Ascending aorta (tissue), 2 donors: ENCODE measurements around the gene JAZF1. TPM values are rescaled to one million over a fixed set of nuclear protein-coding genes. Genes with fewer than 3 reads are reported as not detected.

Source experiments
- DNase-seq, 2 donors: peaks; one replicate each; pipeline ENCODE4 v3.0.0-alpha.2; 2019; ENCODE audit warnings: low spot score in 2 of 2
- H3K27ac ChIP-seq, 2 donors: fragments of 200-600 bp; sonication (generic); one replicate each; pipeline ENCODE4 v1.5.1; 2016 to 2017; ENCODE audit warnings: mild to moderate bottlenecking in 1 of 2
- H3K27me3 ChIP-seq: fragments of 200-600 bp; sonication (generic); one replicate; pipeline ENCODE4 v1.5.1; 2017
- H3K36me3 ChIP-seq, 2 donors: fragments of 200-600 bp; sonication (generic); one replicate each; pipeline ENCODE4 v1.5.1; 2016
- H3K4me1 ChIP-seq, 2 donors: fragments of 200-600 bp; sonication (generic); one replicate each; pipeline ENCODE4 v1.5.1; 2016 to 2017; ENCODE audit warnings: mild to moderate bottlenecking in 1 of 2
- H3K4me3 ChIP-seq, 2 donors: fragments of 200-600 bp; sonication (generic); one replicate each; pipeline ENCODE4 v1.5.1; 2016 to 2017; ENCODE audit warnings: mild to moderate bottlenecking in 1 of 2
- H3K9me3 ChIP-seq, 2 donors: fragments of 200-600 bp; sonication (generic); one replicate each; pipeline ENCODE4 v1.5.1; 2016
- intact Hi-C: fragments of 100-400 bp; cut with DNase I; formaldehyde crosslinking; loops from one replicate; pipeline ENCODE4 v1.15.1; 2023
- total RNA-seq: library from RNA; depleted of rRNA; stranded (reverse); fragments of >200 nt; gene quantifications from one replicate; pipeline ENCODE4 v1.1.0, GENCODE V29; 2016
- TF ChIP-seq, protein P1 (sequence below), 3 experiments: fragments of 200-600 bp in 2 of 3; fragments of 450-650 bp in 1 of 3; sonication (generic) in 2 of 3; IDR thresholded peaks; one replicate each; pipeline ENCODE4 v1.5.1; 2016 to 2019; ENCODE audit warnings: antibody characterized with exemption in 3 of 3, mild to moderate bottlenecking in 1 of 3, moderate library complexity in 1 of 3

JAZF1 gene
- total RNA-seq, 1 donor from 2014 or later = 37.7 TPM

- H3K27ac ChIP-seq = no peak overlapping the region
- H3K4me1 ChIP-seq = peaks cover 0 to 2% of the 10 kb centered on the region in 2 donors
- intact Hi-C loops = no loop called here
- no peaks in the 10 kb centered on the region for H3K36me3 ChIP-seq
- no peaks in the 10 kb centered on the region for H3K27me3 ChIP-seq
- TF ChIP-seq, protein P1, sequence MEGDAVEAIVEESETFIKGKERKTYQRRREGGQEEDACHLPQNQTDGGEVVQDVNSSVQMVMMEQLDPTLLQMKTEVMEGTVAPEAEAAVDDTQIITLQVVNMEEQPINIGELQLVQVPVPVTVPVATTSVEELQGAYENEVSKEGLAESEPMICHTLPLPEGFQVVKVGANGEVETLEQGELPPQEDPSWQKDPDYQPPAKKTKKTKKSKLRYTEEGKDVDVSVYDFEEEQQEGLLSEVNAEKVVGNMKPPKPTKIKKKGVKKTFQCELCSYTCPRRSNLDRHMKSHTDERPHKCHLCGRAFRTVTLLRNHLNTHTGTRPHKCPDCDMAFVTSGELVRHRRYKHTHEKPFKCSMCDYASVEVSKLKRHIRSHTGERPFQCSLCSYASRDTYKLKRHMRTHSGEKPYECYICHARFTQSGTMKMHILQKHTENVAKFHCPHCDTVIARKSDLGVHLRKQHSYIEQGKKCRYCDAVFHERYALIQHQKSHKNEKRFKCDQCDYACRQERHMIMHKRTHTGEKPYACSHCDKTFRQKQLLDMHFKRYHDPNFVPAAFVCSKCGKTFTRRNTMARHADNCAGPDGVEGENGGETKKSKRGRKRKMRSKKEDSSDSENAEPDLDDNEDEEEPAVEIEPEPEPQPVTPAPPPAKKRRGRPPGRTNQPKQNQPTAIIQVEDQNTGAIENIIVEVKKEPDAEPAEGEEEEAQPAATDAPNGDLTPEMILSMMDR (IDR thresholded peaks at IDR 0.05) = no peak
- no peak for DNase-seq
- no peak overlapping the region for H3K4me3 ChIP-seq
- no peaks in the 10 kb centered on the region for H3K9me3 ChIP-seq
These were observed 186.0 kb downstream of the JAZF1 start for GRCh38 chr7:27994639-27995038.

DNA sequence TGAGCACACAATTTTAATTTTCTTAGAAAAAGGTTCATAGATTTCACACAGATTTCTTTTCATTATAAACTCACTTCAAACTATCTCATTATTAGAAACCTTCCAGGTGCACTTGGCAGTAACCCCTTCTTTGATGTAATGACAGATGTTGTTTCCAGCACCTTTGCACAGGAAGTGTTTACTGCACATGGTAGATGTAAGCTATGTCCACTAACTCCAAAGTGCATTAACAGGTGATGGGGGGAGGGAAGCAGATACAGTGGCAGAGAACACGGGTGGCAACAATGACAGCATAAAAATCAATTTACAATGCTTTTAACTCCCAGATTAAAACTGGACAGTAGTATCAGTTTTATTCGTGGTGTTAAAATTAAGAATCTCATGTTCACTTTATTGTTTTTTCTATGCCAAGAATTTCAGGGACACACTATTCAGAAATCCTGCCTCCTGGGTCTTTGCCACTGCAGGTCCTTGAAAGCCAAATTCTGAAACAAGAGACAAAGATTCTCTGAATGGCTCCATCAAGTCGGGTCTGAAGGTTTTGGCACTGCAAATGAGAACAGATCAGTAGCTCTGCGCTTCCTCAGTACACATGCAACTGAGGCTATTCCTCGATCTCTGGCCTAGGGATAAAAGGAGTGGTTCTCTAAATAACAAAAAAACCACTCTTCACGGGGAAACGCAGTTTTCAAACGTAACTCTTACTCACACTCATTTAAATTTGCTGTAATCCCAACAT, 187.7 kb downstream of the JAZF1 start:
- Histone ChIP-seq H3K9me3 (no peaks in the 10 kb centered on the region), H3K4me1 (peaks cover 0 to 2% of the 10 kb centered on the region in 2 donors), H3K27ac (no peak overlapping the region), H3K4me3 (no peak overlapping the region), H3K27me3 (no peaks in the 10 kb centered on the region), H3K36me3 (no peaks in the 10 kb centered on the region)
- TF ChIP-seq, protein P1 (IDR thresholded peaks at IDR 0.05) = no peak
- intact Hi-C loops = no loop called here
- DNase-seq = no peak

GRCh38 chr7:27992097-27992496, 188.5 kb downstream of the JAZF1 start:
- no peak for DNase-seq
- TF ChIP-seq, protein P1 (IDR thresholded peaks at IDR 0.05) = no peak
- Histone ChIP-seq H3K27me3 (no peaks in the 10 kb centered on the region), H3K27ac (no peak overlapping the region), H3K9me3 (no peaks in the 10 kb centered on the region), H3K36me3 (no peaks in the 10 kb centered on the region), H3K4me1 (peaks cover 0 to 2% of the 10 kb centered on the region in 2 donors), H3K4me3 (no peak overlapping the region)
- intact Hi-C loops = no loop called here

DNA sequence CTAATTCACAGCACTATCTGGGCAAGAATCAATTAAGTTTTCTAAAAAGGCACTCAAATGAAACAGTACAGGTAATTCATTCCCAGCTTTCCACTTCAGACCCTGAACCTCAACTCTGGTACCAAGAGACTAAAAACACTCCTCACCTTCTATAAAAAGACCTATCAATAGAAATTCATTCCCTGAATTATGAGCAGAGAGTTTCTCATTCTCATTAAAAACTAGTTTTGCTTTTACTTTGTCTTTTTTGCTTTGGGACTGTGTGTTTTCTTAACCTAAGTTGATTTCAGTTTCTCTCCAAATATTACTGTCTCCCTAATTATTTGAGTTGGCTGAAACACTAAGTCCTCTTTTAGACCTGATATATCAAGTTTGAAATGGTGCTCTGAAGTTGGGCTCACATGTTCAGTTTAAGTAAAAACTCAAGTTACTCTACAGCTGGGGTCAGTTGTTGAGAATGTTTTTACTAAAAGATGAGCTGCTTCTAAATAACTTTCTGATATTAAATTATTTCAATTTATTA, 189.5 kb downstream of the JAZF1 start:
- Histone ChIP-seq H3K4me1 (peaks cover 0 to 2% of the 10 kb centered on the region in 2 donors), H3K27ac (no peak overlapping the region), H3K9me3 (no peaks in the 10 kb centered on the region), H3K4me3 (no peak overlapping the region), H3K36me3 (no peaks in the 10 kb centered on the region), H3K27me3 (no peaks in the 10 kb centered on the region)
- no peak for DNase-seq
- intact Hi-C loops = no loop called here
- TF ChIP-seq, protein P1 (IDR thresholded peaks at IDR 0.05) = no peak

DNA sequence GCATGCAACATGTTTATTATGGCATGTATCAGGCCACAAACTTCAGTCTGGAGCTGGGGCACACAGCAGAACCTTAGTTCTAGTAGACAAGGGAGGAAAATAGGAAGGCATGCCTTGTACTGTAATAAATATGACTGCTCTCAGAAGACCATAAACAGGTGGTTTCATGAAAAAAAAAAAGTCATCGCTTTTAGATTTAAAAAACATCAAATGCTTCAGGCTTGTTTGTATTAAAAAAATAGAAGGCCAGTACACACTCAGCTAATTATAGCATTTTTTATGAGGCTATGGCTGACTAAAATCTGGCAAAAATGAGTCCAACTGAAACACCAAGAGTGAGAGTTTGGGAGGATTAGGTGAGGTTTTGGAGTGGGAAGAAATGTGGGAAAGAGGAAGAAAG, 204.1 kb downstream of the JAZF1 start:
- no peaks in the 10 kb centered on the region for H3K4me1 ChIP-seq
- H3K27ac ChIP-seq = no peak overlapping the region
- H3K27me3 ChIP-seq = no peaks in the 10 kb centered on the region
- intact Hi-C loops = no loop called here
- no peaks in the 10 kb centered on the region for H3K9me3 ChIP-seq
- no peaks in the 10 kb centered on the region for H3K36me3 ChIP-seq
- no peak overlapping the region for H3K4me3 ChIP-seq
- TF ChIP-seq, protein P1 (IDR thresholded peaks at IDR 0.05) = no peak
- no peak for DNase-seq
